GM23338 (cell line): ENCODE results near the gene APBA2.

Source experiments
- CREB1 ChIP-seq: fragments of 250-450 bp; sonication (Bioruptor Pico); IDR thresholded peaks from 2 replicates; pipeline ENCODE4 v1.5.0; 2020; ENCODE audit warnings: low read depth, mild to moderate bottlenecking, moderate library complexity
- CTCF ChIP-seq, 2 experiments: fragments of 200-600 bp in 1 of 2; sonication (generic) in 1 of 2; conservative IDR thresholded peaks; 2 replicates each; pipeline versions ENCODE4 v1.5.1 to v1.6.1; 2016 to 2017; ENCODE audit warnings: antibody characterized with exemption in 2 of 2, low read depth in 2 of 2, mild to moderate bottlenecking in 2 of 2, moderate library complexity in 1 of 2
- EZH2 ChIP-seq: fragments of 200-600 bp; sonication (generic); IDR thresholded peaks from one replicate; pipeline ENCODE4 v1.8.0; 2017; ENCODE audit warnings: antibody characterized with exemption, mild to moderate bottlenecking, low read depth; ENCODE audit not compliant: unreplicated experiment
- EZH2phosphoT487 ChIP-seq: fragments of 200-600 bp; sonication (generic); IDR thresholded peaks from one replicate; pipeline ENCODE4 v1.8.1; 2018; ENCODE audit warnings: antibody characterized with exemption; ENCODE audit not compliant: unreplicated experiment
- POLR2AphosphoS5 ChIP-seq: IDR thresholded peaks from 2 replicates; pipeline ENCODE4 v1.6.1; 2016; ENCODE audit warnings: antibody characterized with exemption, low read depth
- REST ChIP-seq: IDR thresholded peaks from one replicate; pipeline ENCODE4 v1.6.1; 2018; ENCODE audit warnings: antibody characterized with exemption; ENCODE audit not compliant: unreplicated experiment
- ZNF331 ChIP-seq: fragments of 250-450 bp; sonication (Bioruptor Pico); IDR thresholded peaks from 2 replicates; pipeline ENCODE4 v1.5.0; 2020; ENCODE audit warnings: low read depth, mild to moderate bottlenecking, moderate library complexity

GRCh38 chr15:28899061-28899738 is 13.4 kb downstream of the APBA2 start:
- TF ChIP-seq EZH2 (no peak), EZH2phosphoT487 (no peak), CREB1 (CRISPR knock-in tag) (no peak), CTCF (conservative IDR thresholded peaks at IDR 0.05; ENCODE audit: low read depth in 2 of 2) (no peak), POLR2AphosphoS5 (no peak), REST (no peak), ZNF331 (CRISPR knock-in tag) (no peak)
